IPS-15b (cell line): Measurements from ENCODE around the gene CRTC1.
"Not testable (repeated sequence)": the region's sequence is repeated elsewhere in the genome, so short reads cannot be mapped to it uniquely, and the experiment has no call there.

ENCODE experiments used
- H3K27me3 ChIP-seq: one replicate; pipeline ENCODE4 v1.6.1; 2013; ENCODE audit warnings: low read length; ENCODE audit not compliant: control insufficient read depth, insufficient read depth
- H3K36me3 ChIP-seq: one replicate; pipeline ENCODE4 v1.6.1; 2013; ENCODE audit warnings: low read length; ENCODE audit not compliant: control insufficient read depth, insufficient read depth
- H3K4me1 ChIP-seq: one replicate; pipeline ENCODE4 v1.6.1; 2013; ENCODE audit warnings: mild to moderate bottlenecking, low read length; ENCODE audit not compliant: control insufficient read depth, insufficient read depth
- H3K4me3 ChIP-seq: one replicate; pipeline ENCODE4 v1.5.1; 2013; ENCODE audit warnings: low read depth, low read length
- H3K9ac ChIP-seq: one replicate; pipeline ENCODE4 v1.6.1; 2013; ENCODE audit warnings: low read depth, mild to moderate bottlenecking, low read length
- H3K9me3 ChIP-seq: one replicate; pipeline ENCODE4 v1.6.1; 2013; ENCODE audit warnings: mild to moderate bottlenecking, low read length; ENCODE audit not compliant: control insufficient read depth, insufficient read depth

CRTC1 gene

GRCh38 chr19:18725841-18726770 lies 42.6 kb downstream of the CRTC1 start:
- Histone ChIP-seq H3K4me1 (no peaks in the 10 kb centered on the region), H3K4me3 (no peak overlapping the region), H3K36me3 (peaks cover 3% of the 10 kb centered on the region), H3K9me3 (no peaks in the 10 kb centered on the region), H3K9ac (no peak overlapping the region), H3K27me3 (no peaks in the 10 kb centered on the region)

- H3K9ac ChIP-seq: no peak overlapping the region
- no peak overlapping the region for H3K4me3 ChIP-seq
- no peaks in the 10 kb centered on the region for H3K27me3 ChIP-seq
- H3K4me1 ChIP-seq: no peaks in the 10 kb centered on the region
- peaks cover 3% of the 10 kb centered on the region for H3K36me3 ChIP-seq
- no peaks in the 10 kb centered on the region for H3K9me3 ChIP-seq
Measured at GRCh38 chr19:18726846-18727245, 43.4 kb downstream of the CRTC1 start.

- H3K4me3 ChIP-seq, H3K27me3 ChIP-seq, H3K9ac ChIP-seq, H3K36me3 ChIP-seq, H3K9me3 ChIP-seq, H3K4me1 ChIP-seq: not testable (repeated sequence)
Measured at GRCh38 chr19:18727602-18728001, 44.1 kb downstream of the CRTC1 start.

GRCh38 chr19:18729933-18730530 lies 46.6 kb downstream of the CRTC1 start:
- H3K4me1 ChIP-seq: no peaks in the 10 kb centered on the region
- H3K9ac ChIP-seq: no peak overlapping the region
- H3K4me3 ChIP-seq: no peak overlapping the region
- H3K27me3 ChIP-seq: no peaks in the 10 kb centered on the region
- H3K36me3 ChIP-seq: peaks cover 3% of the 10 kb centered on the region
- H3K9me3 ChIP-seq: no peaks in the 10 kb centered on the region

- no peaks in the 10 kb centered on the region for H3K4me1 ChIP-seq
- peaks cover 1% of the 10 kb centered on the region for H3K36me3 ChIP-seq
- no peaks in the 10 kb centered on the region for H3K27me3 ChIP-seq
- H3K4me3 ChIP-seq: no peak overlapping the region
- no peak overlapping the region for H3K9ac ChIP-seq
- no peaks in the 10 kb centered on the region for H3K9me3 ChIP-seq
Measured at GRCh38 chr19:18730885-18731513, 47.5 kb downstream of the CRTC1 start.

- H3K4me1 ChIP-seq: no peaks in the 10 kb centered on the region
- H3K9me3 ChIP-seq: no peaks in the 10 kb centered on the region
- no peaks in the 10 kb centered on the region for H3K27me3 ChIP-seq
- H3K36me3 ChIP-seq: no peaks in the 10 kb centered on the region
- H3K4me3 ChIP-seq: no peak overlapping the region
- no peak overlapping the region for H3K9ac ChIP-seq
Measured at GRCh38 chr19:18731562-18732008, 48.1 kb downstream of the CRTC1 start.

GRCh38 chr19:18733196-18733647 lies 49.7 kb downstream of the CRTC1 start:
- Histone ChIP-seq H3K27me3 (no peaks in the 10 kb centered on the region), H3K9me3 (no peaks in the 10 kb centered on the region), H3K4me3 (no peak overlapping the region), H3K9ac (no peak overlapping the region), H3K4me1 (no peaks in the 10 kb centered on the region), H3K36me3 (no peaks in the 10 kb centered on the region)

- H3K4me3 ChIP-seq: not testable (repeated sequence)
Measured at GRCh38 chr19:18733762-18734332, 50.4 kb downstream of the CRTC1 start.

GRCh38 chr19:18735324-18735723 lies 51.8 kb downstream of the CRTC1 start:
- Histone ChIP-seq H3K27me3 (no peaks in the 10 kb centered on the region), H3K9me3 (no peaks in the 10 kb centered on the region), H3K4me3 (no peak overlapping the region), H3K36me3 (no peaks in the 10 kb centered on the region), H3K4me1 (no peaks in the 10 kb centered on the region), H3K9ac (no peak overlapping the region)

More at GRCh38 chr19:18733762-18734332, 50.4 kb downstream of the CRTC1 start:
- not testable (repeated sequence) for H3K9ac ChIP-seq, H3K27me3 ChIP-seq, H3K4me1 ChIP-seq, H3K36me3 ChIP-seq, H3K9me3 ChIP-seq

- Histone ChIP-seq H3K9me3 (no peaks in the 10 kb centered on the region), H3K36me3 (no peaks in the 10 kb centered on the region), H3K4me3 (no peak overlapping the region), H3K27me3 (no peaks in the 10 kb centered on the region), H3K4me1 (no peaks in the 10 kb centered on the region), H3K9ac (no peak overlapping the region)
Measured at GRCh38 chr19:18735752-18736151, 52.3 kb downstream of the CRTC1 start.

- no peaks in the 10 kb centered on the region for H3K4me1 ChIP-seq
- no peaks in the 10 kb centered on the region for H3K27me3 ChIP-seq
- no peak overlapping the region for H3K4me3 ChIP-seq
- H3K9ac ChIP-seq: no peak overlapping the region
- H3K36me3 ChIP-seq: no peaks in the 10 kb centered on the region
- H3K9me3 ChIP-seq: no peaks in the 10 kb centered on the region
Measured at GRCh38 chr19:18736415-18737336, 53.2 kb downstream of the CRTC1 start.
